ENCODE results near the gene TMEM89.

- TF ChIP-seq POLR2A (IDR thresholded peaks at IDR 0.05) (no peak), CTCF (IDR thresholded peaks at IDR 0.05) (no peak), EP300 (IDR thresholded peaks at IDR 0.05) (no peak), POLR2AphosphoS5 (IDR thresholded peaks at IDR 0.05) (no peak)
Measured at GRCh38 chr3:48587686-48588085, 33.9 kb downstream of the TMEM89 start.
